WTC11 (cell line): ENCODE results near the gene TNKS2. TPM values are rescaled to one million over a fixed set of nuclear protein-coding genes. Genes with fewer than 3 reads are reported as not detected.

Source experiments
- ATAC-seq: fragments of 200-7000 bp; cut with Tn5 transposase; 2 replicates; pipeline ENCODE4 v1.10.0; 2021; ENCODE audit warnings: mild to moderate bottlenecking, moderate library complexity
- CTCF ChIA-PET: fragments of 300-600 bp; sonication (Branson Sonifier 250); formaldehyde crosslinking; loops from one replicate; lab custom pipeline; 2021; ENCODE audit warnings: antibody characterized with exemption; lab: Charles Lee
- POLR2A ChIA-PET: fragments of 350-600 bp; sonication (Branson Sonifier 250); formaldehyde crosslinking; loops from one replicate; lab custom pipeline; 2021; ENCODE audit warnings: antibody characterized with exemption; lab: Charles Lee
- DNase-seq: peaks from one replicate; pipeline ENCODE4 v3.0.0; 2021; ENCODE audit warnings: low spot score
- H3K27ac Mint-ChIP-seq: 2 replicates; pipeline ENCODE4 v1.8.0; 2021; ENCODE audit warnings: mixed read lengths
- H3K27me3 Mint-ChIP-seq: 2 replicates; pipeline ENCODE4 v1.8.0; 2021; ENCODE audit warnings: low read depth, mild to moderate bottlenecking, moderate library complexity, mixed read lengths
- H3K36me3 Mint-ChIP-seq: 2 replicates; pipeline ENCODE4 v1.8.0; 2021; ENCODE audit warnings: mixed read lengths
- H3K4me1 Mint-ChIP-seq: 2 replicates; pipeline ENCODE4 v1.8.0; 2022; ENCODE audit warnings: mixed read lengths
- H3K4me3 Mint-ChIP-seq: 2 replicates; pipeline ENCODE4 v1.8.0; 2021; ENCODE audit warnings: mild to moderate bottlenecking, moderate library complexity, mixed read lengths
- H3K9me3 Mint-ChIP-seq: 2 replicates; pipeline ENCODE4 v1.8.0; 2021; ENCODE audit warnings: mixed read lengths
- CTCF ChIP-seq: fragments of 200-600 bp; IDR thresholded peaks from 2 replicates; pipeline ENCODE4 v1.8.0; 2022; ENCODE audit warnings: antibody characterized with exemption
- E2F5 ChIP-seq: sonication (generic); formaldehyde crosslinking; IDR thresholded peaks from 2 replicates; pipeline ENCODE4 v1.8.1; 2022; ENCODE audit warnings: mild to moderate bottlenecking, moderate library complexity, missing genetic modification reagents
- EMX1 ChIP-seq: fragments of 250-450 bp; sonication (Bioruptor Pico); IDR thresholded peaks from 2 replicates; pipeline ENCODE4 v1.8.0; 2021; ENCODE audit warnings: mild to moderate bottlenecking
- ETV6 ChIP-seq: sonication (generic); formaldehyde crosslinking; IDR thresholded peaks from 2 replicates; pipeline ENCODE4 v1.8.1; 2022; ENCODE audit warnings: mild to moderate bottlenecking, missing genetic modification reagents
- FOXP1 ChIP-seq: sonication (generic); formaldehyde crosslinking; IDR thresholded peaks from 2 replicates; pipeline ENCODE4 v1.8.0; 2022; ENCODE audit warnings: missing genetic modification reagents, mild to moderate bottlenecking, moderate library complexity, borderline replicate concordance
- GABPB1 ChIP-seq: sonication (generic); formaldehyde crosslinking; IDR thresholded peaks from 2 replicates; pipeline ENCODE4 v1.8.1; 2023; ENCODE audit warnings: mild to moderate bottlenecking, missing genetic modification reagents
- GTF2I ChIP-seq: fragments of 250-450 bp; sonication (Bioruptor Pico); conservative IDR thresholded peaks from 2 replicates; pipeline ENCODE4 v1.4.0; 2021; ENCODE audit warnings: mild to moderate bottlenecking
- HMGXB4 ChIP-seq: sonication (generic); formaldehyde crosslinking; IDR thresholded peaks from 2 replicates; pipeline ENCODE4 v1.8.1; 2023; ENCODE audit warnings: mild to moderate bottlenecking, moderate library complexity, missing genetic modification reagents
- NFYB ChIP-seq: sonication (generic); formaldehyde crosslinking; conservative IDR thresholded peaks from 2 replicates; pipeline ENCODE4 v1.8.0; 2022; ENCODE audit warnings: low read depth, missing genetic modification reagents
- NR1H2 ChIP-seq: sonication (generic); formaldehyde crosslinking; IDR thresholded peaks from 2 replicates; pipeline ENCODE4 v1.9.0; 2021; ENCODE audit warnings: mild to moderate bottlenecking, moderate library complexity, missing genetic modification reagents
- RORB ChIP-seq: fragments of 250-450 bp; sonication (Bioruptor Pico); IDR thresholded peaks from 2 replicates; pipeline ENCODE4 v1.9.0; 2021; ENCODE audit warnings: mild to moderate bottlenecking
- SOX15 ChIP-seq: fragments of 250-450 bp; sonication (Bioruptor Pico); IDR thresholded peaks from 2 replicates; pipeline ENCODE4 v1.9.0; 2021; ENCODE audit warnings: mild to moderate bottlenecking
- SP1 ChIP-seq: sonication (generic); formaldehyde crosslinking; conservative IDR thresholded peaks from 2 replicates; pipeline ENCODE4 v1.8.1; 2022; ENCODE audit warnings: missing genetic modification reagents
- ZNF121 ChIP-seq: sonication (generic); formaldehyde crosslinking; IDR thresholded peaks from 2 replicates; pipeline ENCODE4 v1.8.0; 2023; ENCODE audit warnings: missing genetic modification reagents
- ZNF138 ChIP-seq: sonication (generic); formaldehyde crosslinking; conservative IDR thresholded peaks from 2 replicates; pipeline ENCODE4 v1.8.1; 2022; ENCODE audit warnings: mild to moderate bottlenecking, moderate library complexity, missing genetic modification reagents
- ZNF219 ChIP-seq: sonication (generic); formaldehyde crosslinking; IDR thresholded peaks from 2 replicates; pipeline ENCODE4 v1.8.0; 2023; ENCODE audit warnings: missing genetic modification reagents, mild to moderate bottlenecking, borderline replicate concordance
- ZNF416 ChIP-seq: fragments of 250-450 bp; sonication (Bioruptor Pico); IDR thresholded peaks from 2 replicates; pipeline ENCODE4 v1.9.0; 2021; ENCODE audit warnings: mild to moderate bottlenecking, inconsistent platforms
- ZNF425 ChIP-seq: fragments of 250-450 bp; sonication (Bioruptor Pico); conservative IDR thresholded peaks from 2 replicates; pipeline ENCODE4 v1.9.0; 2021; ENCODE audit warnings: mild to moderate bottlenecking
- ZNF671 ChIP-seq: fragments of 250-450 bp; sonication (Bioruptor Pico); IDR thresholded peaks from 2 replicates; pipeline ENCODE4 v1.8.0; 2021; ENCODE audit warnings: mild to moderate bottlenecking
- total RNA-seq: library from RNA; stranded (reverse); gene quantifications from 3 replicates; pipeline ENCODE4 v1.2.3, GENCODE V29; 2021
- TF ChIP-seq, protein P1 (sequence below): fragments of 250-450 bp; sonication (Bioruptor Pico); IDR thresholded peaks from 2 replicates; pipeline ENCODE4 v1.9.0; 2021; ENCODE audit warnings: mild to moderate bottlenecking, borderline replicate concordance
- TF ChIP-seq, protein P2 (sequence below): fragments of 250-450 bp; sonication (Bioruptor Pico); IDR thresholded peaks from 2 replicates; pipeline ENCODE4 v1.9.0; 2021; ENCODE audit warnings: moderate library complexity, mild to moderate bottlenecking, inconsistent platforms, borderline replicate concordance

TNKS2 gene
- total RNA-seq, 1 experiment from 2014 or later: 53.5 TPM

GRCh38 chr10:91768123-91768522, 30.1 kb upstream of the TNKS2 start:
- H3K27me3 Mint-ChIP-seq: no peaks in the 10 kb centered on the region
- TF ChIP-seq FOXP1 (CRISPR knock-in tag) (no peak), NFYB (CRISPR knock-in tag) (no peak), ZNF671 (CRISPR knock-in tag) (no peak), NR1H2 (CRISPR knock-in tag) (no peak), ZNF219 (CRISPR knock-in tag) (no peak), SP1 (CRISPR knock-in tag) (no peak), SOX15 (CRISPR knock-in tag) (no peak), EMX1 (CRISPR knock-in tag) (no peak), ZNF138 (CRISPR knock-in tag) (no peak)
- TF ChIP-seq, protein P1, sequence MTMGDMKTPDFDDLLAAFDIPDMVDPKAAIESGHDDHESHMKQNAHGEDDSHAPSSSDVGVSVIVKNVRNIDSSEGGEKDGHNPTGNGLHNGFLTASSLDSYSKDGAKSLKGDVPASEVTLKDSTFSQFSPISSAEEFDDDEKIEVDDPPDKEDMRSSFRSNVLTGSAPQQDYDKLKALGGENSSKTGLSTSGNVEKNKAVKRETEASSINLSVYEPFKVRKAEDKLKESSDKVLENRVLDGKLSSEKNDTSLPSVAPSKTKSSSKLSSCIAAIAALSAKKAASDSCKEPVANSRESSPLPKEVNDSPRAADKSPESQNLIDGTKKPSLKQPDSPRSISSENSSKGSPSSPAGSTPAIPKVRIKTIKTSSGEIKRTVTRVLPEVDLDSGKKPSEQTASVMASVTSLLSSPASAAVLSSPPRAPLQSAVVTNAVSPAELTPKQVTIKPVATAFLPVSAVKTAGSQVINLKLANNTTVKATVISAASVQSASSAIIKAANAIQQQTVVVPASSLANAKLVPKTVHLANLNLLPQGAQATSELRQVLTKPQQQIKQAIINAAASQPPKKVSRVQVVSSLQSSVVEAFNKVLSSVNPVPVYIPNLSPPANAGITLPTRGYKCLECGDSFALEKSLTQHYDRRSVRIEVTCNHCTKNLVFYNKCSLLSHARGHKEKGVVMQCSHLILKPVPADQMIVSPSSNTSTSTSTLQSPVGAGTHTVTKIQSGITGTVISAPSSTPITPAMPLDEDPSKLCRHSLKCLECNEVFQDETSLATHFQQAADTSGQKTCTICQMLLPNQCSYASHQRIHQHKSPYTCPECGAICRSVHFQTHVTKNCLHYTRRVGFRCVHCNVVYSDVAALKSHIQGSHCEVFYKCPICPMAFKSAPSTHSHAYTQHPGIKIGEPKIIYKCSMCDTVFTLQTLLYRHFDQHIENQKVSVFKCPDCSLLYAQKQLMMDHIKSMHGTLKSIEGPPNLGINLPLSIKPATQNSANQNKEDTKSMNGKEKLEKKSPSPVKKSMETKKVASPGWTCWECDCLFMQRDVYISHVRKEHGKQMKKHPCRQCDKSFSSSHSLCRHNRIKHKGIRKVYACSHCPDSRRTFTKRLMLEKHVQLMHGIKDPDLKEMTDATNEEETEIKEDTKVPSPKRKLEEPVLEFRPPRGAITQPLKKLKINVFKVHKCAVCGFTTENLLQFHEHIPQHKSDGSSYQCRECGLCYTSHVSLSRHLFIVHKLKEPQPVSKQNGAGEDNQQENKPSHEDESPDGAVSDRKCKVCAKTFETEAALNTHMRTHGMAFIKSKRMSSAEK (CRISPR knock-in tag): no peak
- H3K9me3 Mint-ChIP-seq: peaks cover 12% of the 10 kb centered on the region
- H3K36me3 Mint-ChIP-seq: no peaks in the 10 kb centered on the region
- H3K4me1 Mint-ChIP-seq: no peaks in the 10 kb centered on the region
- no peak for DNase-seq
- POLR2A ChIA-PET: no interaction called here
- H3K4me3 Mint-ChIP-seq: no peak overlapping the region
- ATAC-seq: no peak
- CTCF ChIA-PET: no interaction called here
- H3K27ac Mint-ChIP-seq: no peak overlapping the region

DNA sequence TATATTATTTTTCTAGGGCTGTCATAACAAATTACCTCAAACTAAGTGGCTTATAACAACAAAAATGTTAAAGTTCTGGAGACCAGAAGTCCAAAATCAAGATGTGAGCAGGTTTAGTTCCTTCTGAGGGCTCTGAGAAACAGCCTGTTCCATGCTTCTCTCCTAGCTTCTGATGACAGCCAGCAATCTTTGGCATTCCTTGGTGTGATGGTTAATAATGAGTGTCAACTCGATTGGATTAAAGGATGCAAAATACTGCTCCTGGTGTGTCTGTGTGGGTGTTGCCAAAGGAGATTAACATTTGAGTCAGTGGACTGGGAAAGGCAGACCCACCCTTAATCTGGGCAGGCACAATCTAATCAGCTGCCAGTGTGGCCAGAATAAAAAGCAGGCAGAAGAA, 26.3 kb upstream of the TNKS2 start:
- no peak for TF ChIP-seq ZNF671 (CRISPR knock-in tag)
- no peak for TF ChIP-seq ZNF425 (CRISPR knock-in tag)
- no peak for TF ChIP-seq GABPB1 (CRISPR knock-in tag)
- H3K4me1 Mint-ChIP-seq: no peaks in the 10 kb centered on the region
- POLR2A ChIA-PET: no interaction called here
- no peak overlapping the region for H3K27ac Mint-ChIP-seq
- CTCF ChIA-PET: no interaction called here
- no peak overlapping the region for H3K4me3 Mint-ChIP-seq
- peaks cover 7% of the 10 kb centered on the region for H3K9me3 Mint-ChIP-seq
- no peak for DNase-seq
- H3K36me3 Mint-ChIP-seq: no peaks in the 10 kb centered on the region
- ATAC-seq: no peak
- H3K27me3 Mint-ChIP-seq: no peaks in the 10 kb centered on the region

- Mint-ChIP-seq H3K27me3 (no peaks in the 10 kb centered on the region), H3K9me3 (peaks cover 7% of the 10 kb centered on the region), H3K36me3 (no peaks in the 10 kb centered on the region), H3K4me1 (no peaks in the 10 kb centered on the region), H3K27ac (no peak overlapping the region), H3K4me3 (no peak overlapping the region)
- POLR2A ChIA-PET: no interaction called here
- DNase-seq: no peak
- ATAC-seq: no peak
- CTCF ChIA-PET: no interaction called here
- TF ChIP-seq ZNF416 (CRISPR knock-in tag) (no peak), ZNF671 (CRISPR knock-in tag) (no peak), RORB (no peak), ETV6 (CRISPR knock-in tag) (no peak), GTF2I (CRISPR knock-in tag) (no peak), E2F5 (CRISPR knock-in tag) (no peak), ZNF121 (CRISPR knock-in tag) (no peak), CTCF (no peak), NFYB (CRISPR knock-in tag) (no peak), HMGXB4 (CRISPR knock-in tag) (no peak)
- TF ChIP-seq, protein P2, sequence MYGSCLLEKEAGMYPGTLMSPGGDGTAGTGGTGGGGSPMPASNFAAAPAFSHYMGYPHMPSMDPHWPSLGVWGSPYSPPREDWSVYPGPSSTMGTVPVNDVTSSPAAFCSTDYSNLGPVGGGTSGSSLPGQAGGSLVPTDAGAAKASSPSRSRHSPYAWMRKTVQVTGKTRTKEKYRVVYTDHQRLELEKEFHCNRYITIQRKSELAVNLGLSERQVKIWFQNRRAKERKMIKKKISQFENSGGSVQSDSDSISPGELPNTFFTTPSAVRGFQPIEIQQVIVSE (CRISPR knock-in tag): no peak
Observed at GRCh38 chr10:91772461-91772860, 25.8 kb upstream of the TNKS2 start.
